HFFc6 (cell line): ENCODE data around the gene MYPN. TPM values are rescaled to one million over a fixed set of nuclear protein-coding genes. Genes with fewer than 3 reads are reported as not detected.
"Not testable (repeated sequence)": the region's sequence is repeated elsewhere in the genome, so short reads cannot be mapped to it uniquely, and the experiment has no call there.

Source experiments
- DNase-seq: peaks from one replicate; pipeline ENCODE4 v3.0.0-alpha.2; 2018
- H3K27ac Mint-ChIP-seq: 2 replicates; pipeline ENCODE4 v1.8.0; 2020; ENCODE audit warnings: mild to moderate bottlenecking, mixed read lengths
- H3K27me3 Mint-ChIP-seq: 2 replicates; pipeline ENCODE4 v1.8.0; 2021; ENCODE audit warnings: mild to moderate bottlenecking, moderate library complexity, mixed read lengths; ENCODE audit not compliant: insufficient read depth
- H3K36me3 Mint-ChIP-seq: 2 replicates; pipeline ENCODE4 v1.8.0; 2021; ENCODE audit warnings: low read depth, mixed read lengths
- H3K4me1 Mint-ChIP-seq: 2 replicates; pipeline ENCODE4 v1.8.0; 2020; ENCODE audit warnings: low read depth, mixed read lengths
- H3K4me3 Mint-ChIP-seq: 2 replicates; pipeline ENCODE4 v1.8.0; 2020; ENCODE audit warnings: mild to moderate bottlenecking, moderate library complexity, mixed read lengths
- H3K9me3 Mint-ChIP-seq: 2 replicates; pipeline ENCODE4 v1.8.0; 2020; ENCODE audit warnings: mild to moderate bottlenecking, mixed read lengths
- total RNA-seq, 6 experiments: library from RNA; stranded (reverse); fragmentation: NEBNext Ultra II Directional; extraction: Animal tissue kit (Norgen Biotek cat#: 25700); gene quantifications; 2 replicates in 1 of 6; 3 replicates in 5 of 6; pipeline ENCODE4 v1.2.3, GENCODE V29; 2021
- TF ChIP-seq, protein P1 (sequence below): fragments of 200-600 bp; sonication (generic); IDR thresholded peaks from 2 replicates; pipeline ENCODE4 v1.5.0; 2021; ENCODE audit warnings: antibody characterized with exemption, mild to moderate bottlenecking

MYPN gene
- total RNA-seq, 6 experiments from 2014 or later = 70.3 to 89.1 (median 80.1) TPM

DNA sequence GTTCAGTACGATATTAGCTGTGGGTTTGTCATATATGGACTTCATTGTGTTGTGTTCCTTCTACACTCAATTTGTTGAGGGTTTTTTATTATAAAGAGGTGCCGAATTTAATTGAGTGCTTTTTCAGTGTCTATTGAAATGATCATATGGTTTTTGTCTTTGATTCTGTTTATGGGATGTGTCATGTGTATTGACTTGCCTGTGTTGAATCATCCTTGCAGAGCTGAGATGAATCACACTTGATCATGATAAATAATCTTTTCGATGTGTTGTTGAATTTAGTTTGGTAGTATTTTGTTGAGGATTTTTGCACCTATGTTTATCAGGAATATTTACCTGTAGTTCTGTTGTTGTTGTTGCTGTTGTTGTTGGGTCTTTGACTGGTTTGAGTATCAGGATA is 82.8 kb downstream of the MYPN start:
- peaks cover 25% of the 10 kb centered on the region for H3K4me1 Mint-ChIP-seq
- TF ChIP-seq, protein P1, sequence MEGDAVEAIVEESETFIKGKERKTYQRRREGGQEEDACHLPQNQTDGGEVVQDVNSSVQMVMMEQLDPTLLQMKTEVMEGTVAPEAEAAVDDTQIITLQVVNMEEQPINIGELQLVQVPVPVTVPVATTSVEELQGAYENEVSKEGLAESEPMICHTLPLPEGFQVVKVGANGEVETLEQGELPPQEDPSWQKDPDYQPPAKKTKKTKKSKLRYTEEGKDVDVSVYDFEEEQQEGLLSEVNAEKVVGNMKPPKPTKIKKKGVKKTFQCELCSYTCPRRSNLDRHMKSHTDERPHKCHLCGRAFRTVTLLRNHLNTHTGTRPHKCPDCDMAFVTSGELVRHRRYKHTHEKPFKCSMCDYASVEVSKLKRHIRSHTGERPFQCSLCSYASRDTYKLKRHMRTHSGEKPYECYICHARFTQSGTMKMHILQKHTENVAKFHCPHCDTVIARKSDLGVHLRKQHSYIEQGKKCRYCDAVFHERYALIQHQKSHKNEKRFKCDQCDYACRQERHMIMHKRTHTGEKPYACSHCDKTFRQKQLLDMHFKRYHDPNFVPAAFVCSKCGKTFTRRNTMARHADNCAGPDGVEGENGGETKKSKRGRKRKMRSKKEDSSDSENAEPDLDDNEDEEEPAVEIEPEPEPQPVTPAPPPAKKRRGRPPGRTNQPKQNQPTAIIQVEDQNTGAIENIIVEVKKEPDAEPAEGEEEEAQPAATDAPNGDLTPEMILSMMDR = no peak
- peak overlapping the region; percentile 45 for H3K27ac Mint-ChIP-seq
- H3K9me3 Mint-ChIP-seq = no peaks in the 10 kb centered on the region
- peaks cover 2% of the 10 kb centered on the region for H3K27me3 Mint-ChIP-seq
- DNase-seq = no peak
- no peak overlapping the region for H3K4me3 Mint-ChIP-seq
- peaks cover 66% of the 10 kb centered on the region for H3K36me3 Mint-ChIP-seq

DNA sequence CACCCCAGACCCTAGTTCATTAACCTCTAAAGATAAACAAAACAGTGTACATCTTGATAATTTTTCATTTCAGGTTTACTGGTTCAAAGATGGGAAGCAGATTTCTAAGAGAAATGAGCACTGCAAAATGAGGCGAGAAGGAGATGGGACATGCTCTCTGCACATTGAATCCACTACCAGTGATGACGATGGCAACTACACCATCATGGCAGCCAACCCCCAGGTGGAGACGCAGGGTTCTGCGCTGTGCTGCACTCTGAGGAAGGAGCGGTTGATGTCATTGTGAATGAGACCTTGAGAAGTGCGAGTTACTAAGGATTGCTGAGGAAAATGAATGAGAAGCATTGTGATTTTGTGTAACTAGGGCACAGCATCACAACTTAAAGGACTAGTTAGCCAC is 85.0 kb downstream of the MYPN start:
- Mint-ChIP-seq H3K27me3 (no peaks in the 10 kb centered on the region; the same call in none of the 2 replicates), H3K27ac (no peak overlapping the region), H3K36me3 (peaks cover 68% of the 10 kb centered on the region), H3K9me3 (no peaks in the 10 kb centered on the region), H3K4me3 (no peak overlapping the region), H3K4me1 (peaks cover 22% of the 10 kb centered on the region)
- DNase-seq = no peak
- TF ChIP-seq, protein P1 = no peak

DNA sequence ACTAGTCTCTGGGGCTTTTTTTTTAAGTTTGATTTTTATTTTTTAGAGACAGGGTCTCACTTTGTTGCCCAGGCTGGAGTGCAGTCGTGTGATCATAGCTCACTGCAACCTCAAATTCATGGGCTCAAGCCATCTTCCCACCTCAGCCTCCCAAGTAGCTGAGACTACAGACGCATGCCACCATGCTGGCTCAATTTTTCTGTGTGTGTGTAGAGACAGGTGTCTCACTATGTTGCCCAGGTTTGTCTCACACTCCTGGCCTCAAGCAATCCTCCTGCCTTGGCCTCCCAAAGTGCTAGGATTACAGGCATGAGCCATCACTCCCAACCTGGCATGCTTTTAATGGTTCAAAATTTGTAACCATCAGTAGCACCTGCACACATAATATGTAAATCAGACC is 86.5 kb downstream of the MYPN start:
- peaks cover 65% of the 10 kb centered on the region for H3K36me3 Mint-ChIP-seq
- H3K27ac Mint-ChIP-seq, DNase-seq, H3K4me3 Mint-ChIP-seq, H3K9me3 Mint-ChIP-seq, H3K27me3 Mint-ChIP-seq: not testable (repeated sequence)
- H3K4me1 Mint-ChIP-seq = peaks cover 19% of the 10 kb centered on the region

DNA sequence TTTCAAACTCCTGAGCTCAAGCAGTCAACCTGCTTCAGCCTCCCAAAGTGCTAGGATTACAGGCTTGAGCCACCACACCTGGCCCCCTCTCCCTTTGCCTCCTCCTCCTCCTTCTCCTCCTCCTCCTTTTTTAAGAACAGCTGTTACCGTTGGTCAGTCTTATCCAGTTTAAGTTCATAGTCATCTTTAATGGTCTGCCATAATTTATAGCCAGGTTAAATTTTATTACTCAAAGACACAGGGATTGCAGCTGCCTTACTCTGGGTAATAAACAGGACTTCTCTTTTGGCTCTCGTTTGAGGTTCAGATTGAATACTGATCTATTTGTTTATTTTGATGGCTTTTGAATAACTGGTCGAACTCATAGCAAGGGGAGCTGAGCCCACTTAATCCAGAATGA is 87.4 kb downstream of the MYPN start:
- H3K27me3 Mint-ChIP-seq = no peaks in the 10 kb centered on the region; the same call in none of the 2 replicates
- no peak overlapping the region for H3K4me3 Mint-ChIP-seq
- TF ChIP-seq, protein P1 = no peak

DNA sequence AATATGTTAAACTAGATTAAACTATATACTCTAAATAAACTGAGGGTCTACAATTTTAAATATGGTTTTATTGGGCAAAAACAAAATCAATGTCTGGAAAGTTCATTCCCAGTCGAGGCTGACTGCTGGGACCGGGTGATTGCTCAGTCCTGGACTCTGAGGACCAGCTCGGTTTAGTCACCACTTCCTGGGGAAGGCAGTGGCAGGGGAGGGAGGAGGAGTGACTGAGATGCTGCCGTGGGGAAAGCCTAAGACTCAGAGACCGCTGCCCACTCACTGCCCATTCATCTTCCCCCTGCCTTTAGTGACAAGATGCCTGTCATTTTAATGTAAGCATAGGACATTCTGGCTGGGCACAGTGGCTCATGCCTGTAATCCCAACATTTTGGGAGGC is 93.7 kb downstream of the MYPN start:
- TF ChIP-seq, protein P1 = no peak
- peaks cover 28% of the 10 kb centered on the region for H3K4me1 Mint-ChIP-seq
- H3K27ac Mint-ChIP-seq = peak overlapping the region; percentile 65
- H3K9me3 Mint-ChIP-seq = no peaks in the 10 kb centered on the region
- H3K27me3 Mint-ChIP-seq = no peaks in the 10 kb centered on the region; the same call in 1 of the 2 replicates
- peak overlapping the region; percentile 41 for H3K4me3 Mint-ChIP-seq
- DNase-seq = peak; percentile 75
- H3K36me3 Mint-ChIP-seq = peaks cover 47% of the 10 kb centered on the region

More for the DNA sequence above, 87.4 kb downstream of the MYPN start:
- H3K27ac Mint-ChIP-seq = no peak overlapping the region
- peaks cover 60% of the 10 kb centered on the region for H3K36me3 Mint-ChIP-seq
- DNase-seq = no peak
- peaks cover 20% of the 10 kb centered on the region for H3K4me1 Mint-ChIP-seq
- H3K9me3 Mint-ChIP-seq = no peaks in the 10 kb centered on the region

DNA sequence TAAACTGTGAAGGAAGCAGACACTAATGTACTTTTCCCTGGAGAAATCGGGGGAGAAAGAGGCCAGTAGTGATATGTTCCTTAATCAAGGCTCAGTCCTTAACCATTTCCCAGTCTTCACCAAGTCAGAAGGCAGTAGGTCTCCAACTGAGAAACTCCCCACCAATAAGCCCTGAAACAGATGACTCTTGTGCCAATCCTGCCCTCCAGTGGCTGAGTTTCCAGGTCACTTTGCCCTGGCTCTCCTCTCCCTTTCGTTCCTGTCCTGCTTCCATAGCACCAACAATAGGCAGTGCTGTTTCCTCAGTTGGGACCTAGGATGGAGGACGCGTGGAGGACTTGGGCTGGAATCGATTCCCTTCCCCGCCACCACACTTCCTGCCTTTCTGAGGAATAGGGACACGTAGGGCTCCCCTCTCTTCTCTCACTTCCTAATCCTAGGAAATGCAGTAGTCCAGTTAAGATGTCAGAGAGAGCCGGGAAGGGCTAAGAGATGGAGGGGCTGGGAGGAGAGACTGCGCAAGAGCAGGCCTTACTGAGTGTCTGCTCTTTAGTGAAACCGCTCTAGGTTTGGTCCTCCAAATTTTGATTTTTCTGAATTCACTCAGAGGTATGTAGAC is 99.2 kb downstream of the MYPN start:
- Mint-ChIP-seq H3K4me3 (no peak overlapping the region), H3K4me1 (peaks cover 18% of the 10 kb centered on the region), H3K27ac (no peak overlapping the region; the same call in 1 of the 2 replicates), H3K9me3 (no peaks in the 10 kb centered on the region), H3K27me3 (no peaks in the 10 kb centered on the region; the same call in 1 of the 2 replicates), H3K36me3 (peaks cover 27% of the 10 kb centered on the region)
- no peak for DNase-seq
- TF ChIP-seq, protein P1 = peak; percentile 67
